ENCODE measurements around the gene HPCAL4.

GRCh38 chr1:39654291-39654690 lies 36.9 kb downstream of the HPCAL4 start:
- TF ChIP-seq CTCF (IDR thresholded peaks at IDR 0.05; ENCODE audit: insufficient read depth, low read depth, low read length), result no peak
- TF ChIP-seq EZH2 (IDR thresholded peaks at IDR 0.05; ENCODE audit: insufficient read depth, low read length), result no peak

Data from astrocyte (in vitro differentiated cells and primary cell).